Fibroblast of skin of right biceps (primary cell): ENCODE data around the gene MEGF6.

Source experiments
- DNase-seq: peaks from one replicate; pipeline ENCODE4 v3.0.0-alpha.2; 2013

MEGF6 gene

DNA sequence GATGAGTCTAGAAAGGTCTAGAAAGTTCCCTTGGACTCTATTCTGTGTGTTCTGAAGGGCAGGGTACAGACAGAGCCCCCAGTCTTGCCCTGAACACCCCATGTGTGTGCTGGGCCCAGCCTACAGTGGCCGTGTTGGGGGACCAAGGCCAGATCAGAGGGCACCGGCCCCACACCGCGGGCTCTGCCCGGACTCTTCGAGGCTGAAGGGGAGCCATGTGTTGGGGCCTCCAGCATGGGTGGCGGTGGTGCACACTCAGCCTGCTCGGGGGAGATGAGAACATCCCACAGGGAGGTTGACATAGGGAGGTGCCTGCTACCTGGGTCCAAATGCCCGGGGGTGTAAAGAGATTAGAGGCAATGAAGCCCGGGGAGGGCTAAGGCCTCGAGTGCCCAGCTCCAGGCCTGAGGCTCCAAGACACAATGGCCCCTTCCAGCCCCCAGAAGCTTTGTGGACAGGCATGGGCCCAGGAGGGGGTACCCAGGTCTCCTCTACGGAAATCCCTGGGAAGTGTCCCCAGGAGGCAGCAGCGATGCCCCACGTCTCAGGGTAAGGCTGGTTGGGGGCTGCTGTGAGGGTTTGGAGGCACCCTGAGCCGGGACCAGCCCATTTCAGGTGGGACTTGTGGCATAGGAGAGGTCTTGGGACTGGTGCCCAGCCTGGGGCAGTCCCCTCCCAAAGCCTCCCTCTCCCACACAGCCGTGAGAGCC, 144.8 kb downstream of the MEGF6 start:
- no peak for DNase-seq

DNA sequence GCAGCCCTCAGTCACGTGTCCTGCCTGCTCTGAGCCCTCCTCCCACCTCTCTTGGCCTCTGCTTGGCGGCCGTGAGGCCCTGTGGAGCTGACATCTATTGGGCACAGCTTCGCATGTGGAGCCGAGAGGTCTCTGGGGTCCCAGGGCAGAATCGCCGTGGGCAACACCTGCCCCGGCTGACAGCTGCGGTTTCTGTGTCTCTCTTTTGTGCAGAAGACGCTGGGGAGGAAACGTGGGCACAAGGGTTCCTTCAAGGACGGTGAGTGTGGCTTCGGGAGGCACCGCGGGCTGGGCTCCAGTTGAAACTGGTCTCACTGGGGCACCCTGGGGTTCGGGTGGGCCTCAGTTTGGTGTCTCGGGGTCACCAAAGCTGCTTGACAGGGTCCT, 145.4 kb downstream of the MEGF6 start:
- DNase-seq: no peak

DNA sequence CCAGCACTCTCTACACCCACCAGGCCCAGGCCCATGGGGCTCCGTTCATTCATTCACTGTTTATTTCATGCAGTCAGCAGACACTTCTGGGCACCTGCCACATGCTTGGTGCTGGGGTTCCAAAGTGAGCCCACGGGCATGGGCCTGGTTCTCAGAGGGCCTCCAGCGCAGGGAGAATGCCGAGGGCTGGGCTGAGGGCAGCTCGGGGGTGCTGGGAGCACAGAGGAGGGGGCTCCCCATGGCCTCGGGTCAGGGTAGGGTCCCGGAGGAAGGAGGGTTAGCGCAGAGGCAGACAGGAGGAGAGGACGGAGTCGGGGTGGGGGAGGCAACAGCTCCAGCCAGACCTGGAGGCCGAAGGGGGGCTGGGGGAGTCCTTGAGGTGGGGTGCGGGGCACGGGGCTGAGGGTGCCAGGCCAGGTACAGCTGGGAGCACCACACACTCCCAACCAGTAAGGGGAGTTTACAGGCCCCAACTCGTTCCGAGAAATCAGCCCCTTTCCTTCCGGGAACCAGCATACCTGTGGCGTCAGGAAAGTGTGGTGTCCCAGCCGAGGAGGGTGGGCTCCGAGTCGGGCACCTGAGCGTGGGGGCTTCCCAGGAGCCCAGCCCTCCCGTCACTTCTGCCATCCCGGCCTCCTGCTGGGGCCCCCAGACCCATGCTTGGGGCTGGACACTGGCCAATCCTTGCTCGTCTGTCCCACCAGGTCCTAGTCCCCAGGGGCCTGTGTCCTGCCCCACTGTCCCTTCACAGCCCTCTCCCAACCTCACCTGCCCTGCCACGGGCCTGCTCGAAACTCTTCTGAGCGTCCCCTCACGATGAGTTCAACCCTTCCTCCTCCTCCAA, 146.0 kb downstream of the MEGF6 start:
- DNase-seq: no peak

DNA sequence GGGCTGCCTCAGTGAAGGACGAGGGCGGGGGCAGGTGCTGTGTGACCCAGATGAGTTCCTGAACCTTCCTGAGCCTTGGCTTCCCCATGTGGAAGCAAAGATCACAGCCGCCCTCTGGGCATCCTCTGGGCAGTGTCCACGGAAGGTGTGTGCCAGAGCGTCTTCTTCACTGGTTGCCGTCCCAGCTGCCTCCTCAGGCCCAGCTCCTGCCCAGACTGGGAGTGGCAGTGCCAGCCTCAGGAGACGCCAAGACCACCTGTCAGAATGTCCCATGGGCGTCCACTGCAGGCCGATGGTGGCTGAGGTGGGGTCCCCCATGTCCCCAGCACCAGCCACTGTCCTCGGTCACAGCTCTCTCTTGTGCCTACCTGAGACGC, 146.7 kb downstream of the MEGF6 start:
- no peak for DNase-seq

DNA sequence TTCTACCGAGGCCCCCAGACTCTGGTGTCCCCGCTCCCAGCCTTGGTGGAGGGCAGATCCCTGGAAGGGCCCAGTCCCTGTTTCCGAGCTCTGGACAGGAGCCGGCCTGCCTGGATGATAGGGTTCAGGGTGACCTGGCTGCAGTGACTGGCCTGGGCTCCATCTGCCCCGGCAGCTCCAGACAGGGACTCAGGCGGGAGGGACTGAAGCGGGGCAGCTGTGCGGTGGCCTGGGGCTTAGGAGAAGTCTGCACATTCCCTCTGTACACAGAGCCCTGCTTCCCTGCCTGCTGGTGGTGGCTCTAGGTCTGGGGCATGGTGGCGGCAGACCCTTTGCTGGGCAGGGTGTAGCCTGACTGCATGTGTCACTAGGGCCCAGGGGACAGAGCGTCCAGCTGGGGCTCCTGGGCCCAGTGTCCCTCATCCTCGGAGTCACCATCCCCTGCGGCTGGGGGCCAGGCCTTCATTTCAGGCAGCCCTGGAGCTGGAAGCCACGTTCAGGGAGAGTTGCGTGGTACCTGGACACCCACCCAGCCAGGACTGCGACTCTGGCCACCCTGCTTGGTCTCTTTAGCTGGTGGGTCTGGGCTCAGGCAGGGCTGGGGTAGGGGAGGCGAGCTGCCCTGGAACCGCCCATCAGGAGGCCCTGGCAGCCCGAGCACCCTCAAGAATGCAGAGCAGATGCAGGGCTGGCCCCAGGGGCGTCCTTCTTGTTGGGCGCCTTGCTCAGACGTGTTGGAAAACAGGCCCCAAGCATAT, 147.2 kb downstream of the MEGF6 start:
- no peak for DNase-seq

DNA sequence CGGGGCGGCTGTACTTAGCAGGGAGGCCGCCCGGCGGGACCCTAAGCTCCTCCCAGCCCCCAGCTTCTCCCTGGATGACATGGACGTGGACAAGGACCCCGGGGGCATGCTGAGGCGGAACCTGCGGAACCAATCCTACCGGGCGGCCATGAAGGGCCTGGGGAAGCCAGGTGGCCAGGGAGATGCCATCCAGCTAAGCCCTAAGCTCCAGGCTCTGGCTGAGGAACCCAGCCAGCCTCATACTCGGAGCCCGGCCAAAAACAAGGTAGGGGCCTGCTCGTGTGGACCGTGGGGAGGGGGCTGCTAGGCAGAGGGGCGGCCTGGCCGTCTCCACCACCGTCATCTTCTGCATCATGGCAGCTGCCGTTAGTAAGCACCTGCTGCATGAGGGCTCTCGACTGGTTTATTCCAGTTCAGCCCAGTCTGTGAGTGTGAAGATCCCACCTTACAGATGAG, 147.9 kb downstream of the MEGF6 start:
- no peak for DNase-seq

DNA sequence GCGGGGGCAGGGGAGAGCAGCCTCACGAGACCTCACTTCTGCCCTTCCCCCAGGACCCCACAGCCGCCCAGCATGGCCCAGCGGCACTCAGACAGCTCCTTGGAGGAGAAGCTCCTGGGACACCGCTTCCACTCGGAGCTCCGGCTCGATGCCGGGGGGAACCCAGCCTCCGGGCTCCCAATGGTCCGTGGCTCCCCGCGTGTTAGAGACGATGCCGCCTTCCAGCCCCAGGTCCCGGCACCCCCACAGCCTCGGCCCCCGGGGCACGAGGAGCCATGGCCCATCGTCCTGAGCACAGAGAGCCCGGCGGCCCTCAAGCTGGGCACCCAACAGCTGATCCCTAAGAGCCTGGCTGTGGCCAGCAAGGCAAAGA, 148.3 kb downstream of the MEGF6 start:
- no peak for DNase-seq

DNA sequence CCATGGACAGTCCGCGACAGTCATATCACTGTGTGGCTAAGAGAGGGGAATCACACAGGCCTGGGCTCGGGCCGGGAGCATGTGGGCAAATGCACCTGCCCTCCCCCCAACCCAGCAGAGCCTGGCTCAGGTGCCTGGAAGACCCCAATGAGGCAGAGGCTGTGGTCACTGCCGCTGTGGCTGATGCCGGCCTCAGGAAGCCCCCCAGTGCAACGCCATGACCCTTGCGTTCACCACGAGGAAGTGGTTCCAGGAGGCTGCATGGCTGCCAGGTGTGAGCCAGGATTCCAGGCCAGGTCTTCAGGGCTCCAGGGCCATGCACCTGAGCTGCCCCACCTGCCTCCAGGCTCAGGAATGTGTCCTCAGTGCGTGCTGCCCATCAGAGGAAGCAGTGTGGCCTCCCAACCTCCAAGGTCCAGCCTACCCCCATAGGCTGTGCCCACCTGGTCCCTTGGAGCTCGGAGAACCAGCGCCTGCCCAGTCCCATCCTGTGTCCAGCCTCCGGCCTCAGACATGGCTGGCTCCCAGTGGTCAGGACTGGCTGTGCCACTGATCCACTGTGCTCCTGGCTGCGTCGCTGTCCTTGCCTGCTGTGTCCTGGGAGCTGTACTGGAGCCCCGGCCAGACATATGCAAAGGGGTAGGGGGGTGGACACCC, 148.8 kb downstream of the MEGF6 start:
- no peak for DNase-seq

DNA sequence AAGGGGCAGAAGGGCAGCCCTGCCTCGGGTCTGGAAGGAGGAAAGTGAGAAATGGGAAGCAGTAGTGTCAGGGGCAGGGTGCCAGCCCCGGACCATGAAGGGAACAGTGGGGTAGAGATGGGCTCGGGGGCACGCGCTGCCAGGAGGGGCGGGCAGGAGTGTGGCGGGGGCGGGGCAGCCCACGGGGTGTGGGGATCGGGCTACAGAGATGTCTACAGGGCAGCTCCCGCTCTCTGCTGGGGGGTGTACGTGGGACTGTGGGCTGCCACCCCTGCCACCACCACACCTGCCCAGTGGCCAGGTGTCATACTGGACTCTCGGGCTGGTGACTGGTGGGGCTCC, 149.4 kb downstream of the MEGF6 start:
- DNase-seq: no peak

DNA sequence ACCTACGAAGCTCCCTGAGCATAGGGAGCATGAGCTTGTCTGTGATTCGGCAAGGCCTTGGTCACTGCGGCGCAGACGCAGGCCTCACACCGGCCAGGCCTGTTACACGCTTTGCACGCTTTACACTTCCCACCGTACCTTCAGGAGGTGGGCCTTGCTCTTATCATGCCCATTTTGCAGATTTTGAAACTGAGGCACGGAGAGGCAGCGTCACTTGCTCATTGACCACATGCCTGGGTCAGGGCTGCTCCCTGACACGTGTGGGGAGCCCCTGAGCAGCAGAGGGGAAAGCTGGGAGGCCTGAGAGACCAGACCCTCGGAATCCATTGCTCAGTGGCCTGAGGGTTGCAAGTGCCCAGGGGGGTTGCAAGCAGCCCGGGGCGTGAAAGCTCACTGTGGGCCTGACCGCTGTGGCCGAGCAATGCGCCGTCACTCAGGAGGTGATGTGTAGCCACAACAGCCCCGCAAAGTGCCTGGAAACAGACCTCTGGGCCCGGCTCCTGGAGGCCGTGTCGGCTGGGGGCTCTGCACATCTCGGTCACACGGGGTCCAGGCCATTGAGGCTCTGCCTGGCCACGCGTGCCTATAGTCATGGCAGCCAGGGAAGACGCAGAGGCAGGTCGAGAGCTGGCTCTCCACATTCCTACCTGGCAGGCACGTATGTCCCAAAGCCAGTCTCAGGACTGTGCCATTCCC, 149.9 kb downstream of the MEGF6 start:
- DNase-seq: no peak

DNA sequence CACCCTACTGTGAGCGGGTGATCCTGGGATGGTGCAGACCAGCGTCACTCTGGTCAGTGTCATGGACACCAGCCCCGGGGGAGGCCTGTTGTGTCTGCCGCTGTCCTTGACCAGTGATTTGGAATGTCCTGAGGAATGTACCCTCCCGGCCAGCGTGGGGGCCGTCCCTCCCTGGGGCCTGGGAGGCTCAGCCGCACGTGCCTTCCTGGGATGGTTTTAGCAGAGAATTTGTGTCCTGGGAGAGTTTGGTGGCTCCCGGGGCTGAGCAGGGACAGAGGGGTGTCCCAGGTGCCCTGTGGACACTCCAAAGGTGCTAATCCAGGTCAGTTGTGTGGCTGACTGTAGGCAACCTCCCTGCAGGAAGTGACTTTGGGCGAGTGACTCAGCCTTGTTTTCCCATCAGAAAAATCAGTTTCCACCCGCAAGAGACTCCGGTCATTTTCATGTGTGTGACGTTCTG, 150.6 kb downstream of the MEGF6 start:
- no peak for DNase-seq

DNA sequence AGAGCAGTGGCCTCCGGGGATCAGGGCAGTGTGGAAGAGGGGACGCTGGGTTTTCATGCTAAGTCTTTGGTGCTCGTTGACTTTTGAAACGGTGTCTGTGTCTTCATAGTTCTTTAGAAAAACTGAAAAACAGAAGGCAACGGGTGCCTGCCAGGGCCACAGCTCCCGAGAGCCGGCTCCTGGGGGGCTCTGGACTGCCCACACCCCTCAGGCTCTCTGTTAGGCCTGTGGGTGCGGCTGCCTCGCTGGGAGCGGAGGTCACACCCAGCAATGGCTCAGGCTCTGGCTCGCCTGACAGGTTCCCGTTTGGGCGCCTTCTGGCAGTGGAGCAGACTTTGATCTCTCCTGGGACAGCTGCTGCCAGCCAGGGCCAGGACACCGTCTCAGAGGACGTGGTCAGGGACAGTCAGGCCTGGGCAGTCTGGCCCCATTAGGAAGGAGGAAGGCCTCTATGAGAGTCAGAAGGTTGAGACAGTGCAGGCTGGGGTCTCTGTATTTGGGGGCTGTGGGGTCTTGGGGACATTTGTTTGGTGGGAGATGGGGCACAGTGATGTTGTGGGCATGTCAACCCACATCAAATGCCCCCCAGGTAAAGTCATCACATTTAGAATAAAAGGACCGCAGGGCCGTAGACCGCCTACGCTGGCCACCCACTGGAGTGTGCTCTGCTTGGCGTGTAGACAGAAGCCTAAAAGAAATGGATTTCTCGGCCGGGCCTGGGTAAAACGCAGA, 151.2 kb downstream of the MEGF6 start:
- DNase-seq: no peak

DNA sequence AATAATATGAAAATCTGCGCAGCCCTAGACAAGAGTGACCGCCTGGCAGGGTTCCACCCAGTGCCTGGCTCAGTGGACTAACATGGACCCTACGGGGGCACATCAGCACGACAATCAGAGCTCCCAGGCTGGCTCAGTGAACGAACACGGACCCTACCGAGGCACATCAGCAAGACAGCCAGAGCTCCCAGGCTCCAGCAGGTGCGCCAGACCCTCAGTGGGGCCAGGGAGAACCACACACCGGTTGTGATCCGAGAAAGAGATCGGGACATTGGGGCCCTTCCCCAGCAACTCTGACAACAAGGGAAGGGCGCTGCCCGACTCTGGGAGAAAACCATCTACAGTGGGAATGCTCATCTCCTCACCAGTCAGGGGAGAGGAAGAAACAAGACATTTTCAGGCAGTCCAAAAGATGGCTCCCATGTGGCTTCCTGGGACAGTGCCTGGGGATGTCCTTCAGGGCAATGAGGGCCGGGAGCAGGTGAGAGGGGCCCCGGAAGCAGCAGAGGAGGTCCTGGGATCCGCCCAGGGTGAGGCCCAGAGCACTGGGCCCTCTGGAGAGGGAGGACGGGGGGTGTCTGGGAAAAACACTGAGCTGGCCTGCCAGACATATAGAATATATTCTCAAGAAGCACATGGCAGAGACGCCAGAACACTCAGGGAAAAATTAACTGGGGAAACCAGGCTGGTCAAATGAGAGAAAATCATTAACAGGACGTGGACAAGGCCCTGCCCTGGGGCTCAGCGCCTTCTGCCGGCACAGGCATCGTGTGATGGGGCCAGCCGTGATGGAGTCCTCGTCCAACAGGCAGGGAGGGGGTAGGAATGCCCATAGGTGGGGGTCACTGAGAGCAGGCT, 152.0 kb downstream of the MEGF6 start:
- DNase-seq: no peak

DNA sequence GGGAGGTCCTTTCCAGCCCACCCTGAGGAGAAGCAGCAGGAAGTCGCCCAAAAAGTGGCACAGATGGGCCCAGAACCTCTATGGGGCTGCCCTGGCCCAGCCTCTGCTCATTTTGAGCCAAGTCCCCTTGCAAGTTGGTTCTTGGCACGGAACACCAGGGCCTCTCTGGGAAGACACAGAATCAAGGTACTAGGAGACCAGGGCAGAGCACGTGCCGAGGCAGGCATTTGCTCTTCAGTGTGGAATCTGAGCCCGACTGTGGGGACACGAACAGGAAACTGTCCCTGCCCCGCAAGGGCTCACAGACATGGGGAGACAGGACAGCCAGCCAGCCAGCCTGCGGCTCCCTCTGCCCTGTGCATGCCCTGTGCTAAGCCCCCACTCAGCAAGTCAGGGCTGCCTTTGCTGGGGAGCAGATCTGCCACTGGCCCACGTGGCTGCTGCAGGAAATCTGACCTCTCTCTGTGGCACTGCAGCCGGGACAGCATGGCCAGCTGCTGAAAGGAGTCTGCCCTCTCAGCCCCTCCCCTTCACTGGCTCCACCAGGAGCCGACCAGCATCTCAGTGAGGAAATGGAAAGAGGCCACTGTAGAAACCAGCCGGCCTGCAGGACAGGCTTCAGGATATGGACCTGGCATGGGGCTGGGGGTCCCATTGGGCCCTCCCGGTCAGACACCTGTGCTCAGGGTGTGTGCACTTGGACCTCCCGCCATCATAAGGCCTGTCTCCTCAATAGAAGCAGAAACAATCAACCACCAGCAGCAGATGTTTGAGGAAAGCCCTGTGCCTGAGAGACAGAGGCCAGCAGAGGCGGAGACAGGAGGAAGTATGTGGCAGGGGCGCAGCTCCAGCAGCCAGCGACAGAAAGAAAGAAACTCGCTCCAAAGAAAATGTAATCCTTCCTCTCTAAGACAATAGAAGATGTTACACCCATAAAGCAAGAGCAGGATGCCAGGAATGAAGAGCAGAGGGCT, 153.1 kb downstream of the MEGF6 start:
- no peak for DNase-seq

DNA sequence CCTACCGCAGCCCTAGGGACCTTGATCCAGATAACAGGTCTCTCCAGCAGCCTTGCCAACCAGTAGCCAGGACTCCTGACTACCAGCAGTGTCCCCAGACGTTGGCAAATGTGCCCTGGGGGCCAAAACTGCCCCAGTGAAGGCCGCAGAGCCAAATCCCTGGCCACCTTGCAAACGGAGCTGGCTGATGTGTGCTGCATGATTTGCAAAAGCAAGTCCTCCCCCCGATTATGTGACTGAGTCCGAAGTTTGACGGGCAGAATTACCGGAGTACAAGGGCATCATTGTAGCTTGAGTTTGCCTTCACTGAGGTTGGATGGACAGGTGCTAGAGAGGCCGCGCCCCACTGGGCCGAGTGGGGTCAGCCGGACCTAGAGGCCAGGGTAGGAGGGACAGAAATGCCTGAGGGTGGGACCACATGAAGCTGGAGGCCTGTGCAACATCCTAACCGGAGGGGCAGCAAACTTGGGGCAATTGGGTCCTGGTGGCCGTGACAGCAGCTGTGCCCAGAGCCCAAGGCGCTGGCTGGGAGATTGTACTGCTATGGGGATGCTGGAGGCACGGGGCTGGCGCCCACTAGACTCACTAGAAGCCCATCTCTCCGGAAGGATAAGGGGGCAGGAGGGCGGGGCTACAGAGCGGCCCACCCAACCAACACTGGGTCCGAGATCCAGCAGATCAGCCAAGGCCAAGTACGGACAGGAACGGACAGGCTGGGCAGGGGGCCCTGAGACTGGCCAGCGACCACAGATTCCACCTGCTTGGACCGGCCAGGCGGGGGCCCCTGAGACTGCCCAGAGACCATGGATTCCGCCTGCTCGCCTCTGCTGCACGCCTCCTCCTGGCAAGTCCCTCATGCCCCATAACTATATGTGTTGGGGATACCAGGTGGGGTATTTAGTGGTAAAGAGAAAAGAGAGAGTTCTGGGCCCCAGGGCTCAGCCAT, 154.1 kb downstream of the MEGF6 start:
- DNase-seq: no peak

DNA sequence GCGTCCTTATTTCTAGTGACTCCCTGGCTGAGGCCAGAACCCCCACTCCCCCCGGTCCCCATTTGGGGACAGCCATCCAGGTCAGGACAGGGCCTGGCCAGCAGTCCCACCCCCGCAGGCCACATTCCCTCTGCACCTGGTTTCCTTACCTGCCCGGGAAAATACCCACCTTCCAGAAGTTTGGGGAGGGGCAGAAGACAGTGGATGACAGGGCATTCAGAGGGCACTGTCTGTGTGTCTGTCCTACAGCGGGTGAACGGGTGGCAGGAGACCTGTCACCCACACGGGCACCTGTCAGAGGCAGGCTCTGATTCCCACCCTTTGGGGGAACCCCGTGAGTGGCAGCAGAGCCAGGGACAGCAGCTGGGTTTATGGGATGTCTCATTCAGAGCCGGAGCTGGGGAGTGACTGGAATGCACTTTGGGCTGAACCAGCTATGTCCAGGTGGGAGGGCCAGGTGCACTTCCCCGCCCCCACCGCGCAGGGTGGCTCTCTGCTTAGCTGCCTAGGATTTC, 154.8 kb downstream of the MEGF6 start:
- no peak for DNase-seq

DNA sequence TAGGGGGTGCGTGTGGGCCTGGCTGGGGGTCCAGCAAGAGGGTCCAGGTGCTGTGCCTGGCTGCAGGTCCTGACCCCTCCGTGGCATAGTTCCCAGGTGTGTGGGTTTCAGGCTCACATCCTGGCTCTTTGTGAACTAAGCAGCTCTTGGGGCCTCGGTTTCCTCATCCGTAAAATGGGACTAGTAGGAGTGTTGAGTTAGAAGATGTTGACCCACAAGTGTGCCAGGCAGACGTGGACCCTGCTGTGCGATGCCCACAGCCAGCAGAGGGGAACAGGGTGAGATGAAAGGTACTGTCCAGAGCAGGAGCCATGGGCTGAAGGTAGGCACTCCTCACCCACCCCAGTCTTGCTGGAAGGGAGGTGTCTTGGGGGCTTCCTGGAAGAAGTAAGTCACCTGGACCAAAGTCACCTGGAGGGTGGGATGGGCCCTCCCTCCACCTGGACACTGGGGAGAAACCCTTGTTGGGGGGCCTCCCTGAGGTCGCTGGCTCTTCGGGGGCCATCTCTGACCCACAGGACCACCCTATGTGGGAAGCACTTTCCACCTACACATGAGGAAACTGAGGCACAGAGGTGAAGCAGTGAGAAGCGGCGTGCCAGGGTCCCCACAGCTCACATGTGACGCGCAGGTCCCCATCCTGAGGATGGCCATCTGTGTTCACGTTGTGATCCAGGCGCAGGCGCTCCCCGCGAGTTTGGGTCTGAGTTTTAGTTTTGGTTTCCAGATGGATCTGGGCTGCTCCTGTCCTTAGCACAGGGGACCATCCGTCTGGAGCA, 155.4 kb downstream of the MEGF6 start:
- no peak for DNase-seq
